ENCODE data around the gene TLE1.

Gene TLE1

DNA sequence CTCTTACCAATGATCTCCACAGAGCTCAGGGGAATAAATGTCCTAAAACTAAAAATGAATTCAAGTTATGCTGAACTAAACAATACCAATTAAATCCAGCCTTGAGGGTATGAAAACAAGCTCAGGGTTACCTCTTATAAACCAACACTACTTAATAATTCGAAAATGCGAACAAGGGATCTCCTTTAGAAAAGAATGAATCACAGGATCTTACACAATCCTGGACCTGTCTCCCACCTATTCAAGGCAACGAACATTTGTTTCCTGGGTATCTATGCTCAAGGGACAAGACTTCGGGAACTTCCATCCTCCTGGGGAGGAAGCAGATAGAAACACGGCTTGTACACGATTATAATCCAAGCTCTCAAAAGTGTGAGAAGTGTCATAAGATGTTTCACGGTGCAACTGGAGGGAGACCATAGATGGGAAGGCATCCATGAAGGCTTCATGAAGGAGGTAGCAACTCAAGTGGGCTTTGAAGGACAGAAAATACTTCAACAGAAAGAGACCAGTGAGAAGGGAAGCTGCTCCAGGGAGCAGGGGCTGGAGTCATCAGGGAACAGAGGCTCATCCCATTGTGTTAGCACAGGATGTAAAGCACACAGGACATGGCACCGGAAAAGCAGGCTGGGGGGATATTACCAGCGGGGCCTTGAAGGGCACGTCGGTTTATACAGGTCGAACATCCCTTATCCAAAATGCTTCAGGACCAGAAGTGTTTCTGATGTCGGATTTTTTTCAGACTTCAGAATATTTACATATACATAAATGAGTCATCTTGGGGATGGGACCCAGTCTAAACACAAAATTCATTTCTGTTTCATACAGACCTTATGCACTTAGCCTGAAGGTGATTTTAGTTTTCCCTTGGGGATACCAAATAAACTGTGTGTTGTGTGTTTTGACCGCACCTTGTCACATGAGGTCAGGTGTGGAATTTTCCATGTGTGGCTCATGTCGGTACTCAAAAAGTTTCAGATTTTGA, 87.4 kb downstream of the TLE1 start:
- peak; percentile 56 for DNase-seq
- no peak overlapping the region for H4K91ac ChIP-seq (ENCODE audit: low read length)
- H2AK5ac ChIP-seq (ENCODE audit: low read length, severe bottlenecking), result no peak overlapping the region
- H3K27me3 ChIP-seq (ENCODE audit: control insufficient read depth in 1 of 2, insufficient read depth in 1 of 2, low read length in 2 of 2), result no peaks in the 10 kb centered on the region
- no peaks in the 10 kb centered on the region for H3K9me3 ChIP-seq (ENCODE audit: control insufficient read depth, low read length)
- no peak overlapping the region for H3K23ac ChIP-seq (ENCODE audit: low read length in 2 of 2)
- no peak overlapping the region for H3K9ac ChIP-seq (ENCODE audit: low read length)
- no peak overlapping the region for H2AFZ ChIP-seq (ENCODE audit: low read depth, low read length)
- H3K4me1 ChIP-seq (ENCODE audit: control insufficient read depth, insufficient read depth, low read depth, low read length), result peaks cover 9% of the 10 kb centered on the region
- no peak overlapping the region for H3K4me3 ChIP-seq (ENCODE audit: insufficient read depth in 1 of 2, low read depth in 1 of 2, low read length in 2 of 2)
- H3K4me2 ChIP-seq (ENCODE audit: low read length, poor library complexity, severe bottlenecking), result no peak overlapping the region
- peak overlapping the region in 1 of 2 experiments; percentile 24 for H3K4ac ChIP-seq (ENCODE audit: low read depth in 1 of 2, low read length in 2 of 2)
- 84% methylated on average over 14 of the region's 15 CpGs for WGBS
- no peak overlapping the region for H3K27ac ChIP-seq (ENCODE audit: low read length, poor library complexity, severe bottlenecking)
- peak overlapping the region in 1 of 2 experiments; percentile 80 for H2BK12ac ChIP-seq (ENCODE audit: low read length in 2 of 2)
- H3K36me3 ChIP-seq (ENCODE audit: control insufficient read depth in 1 of 2, insufficient read depth in 2 of 2, low read depth in 1 of 2, low read length in 2 of 2), result peaks cover 2 to 34% of the 10 kb centered on the region in 2 experiments
- peak overlapping the region; percentile 12 for H4K8ac ChIP-seq (ENCODE audit: low read length)
- no peak overlapping the region for H2BK120ac ChIP-seq (ENCODE audit: low read depth, low read length)
- H3K18ac ChIP-seq (ENCODE audit: low read depth in 1 of 2, low read length in 2 of 2), result peak overlapping the region in 1 of 2 experiments; percentile 46
- peaks cover 3% of the 10 kb centered on the region for H3K79me1 ChIP-seq (replicated peaks; ENCODE audit: low read length, poor library complexity, severe bottlenecking)
- H3K14ac ChIP-seq (ENCODE audit: low read length in 2 of 2), result no peak overlapping the region
- no peak overlapping the region for H2BK5ac ChIP-seq (ENCODE audit: low read depth, low read length, poor library complexity, severe bottlenecking)
- H2BK15ac ChIP-seq (ENCODE audit: low read depth, poor library complexity, severe bottlenecking), result no peak overlapping the region

DNA sequence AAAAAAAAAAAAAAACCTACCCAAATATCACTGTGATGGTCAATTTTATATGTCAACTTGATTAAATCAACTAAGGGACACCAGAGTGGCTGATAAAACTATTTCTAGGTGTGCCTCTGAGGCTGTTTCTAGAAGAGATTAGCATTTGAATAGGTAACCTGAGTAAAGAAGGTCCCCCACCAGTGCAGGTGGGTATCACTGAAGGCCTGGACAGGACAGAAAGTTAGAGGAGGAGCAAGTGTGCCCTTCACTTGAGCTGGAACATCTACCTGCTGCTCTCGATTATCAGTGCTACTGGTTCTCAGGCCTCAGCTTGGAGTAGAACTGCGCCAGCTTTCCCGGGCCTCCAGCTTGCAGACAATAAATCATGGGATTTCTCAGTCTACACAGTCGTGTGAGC, 88.7 kb downstream of the TLE1 start:
- H3K4me1 ChIP-seq (ENCODE audit: control insufficient read depth, insufficient read depth, low read depth, low read length), result peaks cover 15% of the 10 kb centered on the region
- peaks cover 2 to 41% of the 10 kb centered on the region in 2 experiments for H3K36me3 ChIP-seq (ENCODE audit: control insufficient read depth in 1 of 2, insufficient read depth in 2 of 2, low read depth in 1 of 2, low read length in 2 of 2)
- peaks cover 3% of the 10 kb centered on the region for H3K79me1 ChIP-seq (replicated peaks; ENCODE audit: low read length, poor library complexity, severe bottlenecking)
- H4K91ac ChIP-seq (ENCODE audit: low read length), result no peak overlapping the region
- H4K8ac ChIP-seq (ENCODE audit: low read length), result no peak overlapping the region
- 88% methylated on average over 4 of the region's 4 CpGs for WGBS
- no peak overlapping the region for H3K23ac ChIP-seq (ENCODE audit: low read length in 2 of 2)
- H2AFZ ChIP-seq (ENCODE audit: low read depth, low read length), result no peak overlapping the region
- peak overlapping the region in 1 of 2 experiments; percentile 6 for H3K18ac ChIP-seq (ENCODE audit: low read depth in 1 of 2, low read length in 2 of 2)
- H2BK15ac ChIP-seq (ENCODE audit: low read depth, poor library complexity, severe bottlenecking), result no peak overlapping the region
- no peaks in the 10 kb centered on the region for H3K9me3 ChIP-seq (ENCODE audit: control insufficient read depth, low read length)
- no peak overlapping the region for H3K27ac ChIP-seq (ENCODE audit: low read length, poor library complexity, severe bottlenecking)
- peak overlapping the region in 1 of 2 experiments; percentile 33 for H2BK12ac ChIP-seq (ENCODE audit: low read length in 2 of 2)
- H2AK5ac ChIP-seq (ENCODE audit: low read length, severe bottlenecking), result no peak overlapping the region
- no peak overlapping the region for H2BK120ac ChIP-seq (ENCODE audit: low read depth, low read length)
- H3K14ac ChIP-seq (ENCODE audit: low read length in 2 of 2), result no peak overlapping the region
- H3K4me2 ChIP-seq (ENCODE audit: low read length, poor library complexity, severe bottlenecking), result no peak overlapping the region
- H3K4ac ChIP-seq (ENCODE audit: low read depth in 1 of 2, low read length in 2 of 2), result no peak overlapping the region
- no peak overlapping the region for H3K4me3 ChIP-seq (ENCODE audit: insufficient read depth in 1 of 2, low read depth in 1 of 2, low read length in 2 of 2)
- H2BK5ac ChIP-seq (ENCODE audit: low read depth, low read length, poor library complexity, severe bottlenecking), result no peak overlapping the region
- DNase-seq, result no peak
- H3K27me3 ChIP-seq (ENCODE audit: control insufficient read depth in 1 of 2, insufficient read depth in 1 of 2, low read length in 2 of 2), result no peaks in the 10 kb centered on the region
- H3K9ac ChIP-seq (ENCODE audit: low read length), result no peak overlapping the region

DNA sequence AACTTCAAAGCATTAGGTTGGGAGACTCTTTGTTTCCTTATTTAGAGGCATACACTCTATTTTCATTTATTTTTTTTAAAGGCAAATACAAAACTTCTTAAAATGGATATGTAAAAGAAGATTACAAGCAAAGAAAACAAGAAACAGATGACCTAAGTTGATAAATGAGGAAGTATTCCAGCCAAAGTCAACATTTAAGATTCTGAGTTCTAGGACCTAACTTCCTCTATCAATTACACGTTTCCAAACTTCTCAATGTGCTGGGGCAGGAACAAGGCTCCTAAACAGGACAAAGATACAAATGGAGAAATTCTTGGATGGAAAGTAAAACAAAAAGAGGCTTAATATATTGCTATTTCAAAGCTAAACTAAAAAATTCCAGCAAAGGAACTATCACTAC, 89.5 kb downstream of the TLE1 start:
- Histone ChIP-seq H3K23ac (ENCODE audit: low read length in 2 of 2) (no peak overlapping the region), H3K36me3 (ENCODE audit: control insufficient read depth in 1 of 2, insufficient read depth in 2 of 2, low read depth in 1 of 2, low read length in 2 of 2) (peaks cover 2 to 41% of the 10 kb centered on the region in 2 experiments), H2AFZ (ENCODE audit: low read depth, low read length) (no peak overlapping the region), H2BK12ac (ENCODE audit: low read length in 2 of 2) (no peak overlapping the region), H3K4ac (ENCODE audit: low read depth in 1 of 2, low read length in 2 of 2) (no peak overlapping the region), H3K9me3 (ENCODE audit: control insufficient read depth, low read length) (no peaks in the 10 kb centered on the region), H2AK5ac (ENCODE audit: low read length, severe bottlenecking) (no peak overlapping the region), H3K9ac (ENCODE audit: low read length) (no peak overlapping the region), H3K4me2 (ENCODE audit: low read length, poor library complexity, severe bottlenecking) (no peak overlapping the region), H3K14ac (ENCODE audit: low read length in 2 of 2) (no peak overlapping the region), H3K79me1 (replicated peaks; ENCODE audit: low read length, poor library complexity, severe bottlenecking) (peaks cover 3% of the 10 kb centered on the region), H4K91ac (ENCODE audit: low read length) (no peak overlapping the region), H3K27ac (ENCODE audit: low read length, poor library complexity, severe bottlenecking) (no peak overlapping the region), H3K4me3 (ENCODE audit: insufficient read depth in 1 of 2, low read depth in 1 of 2, low read length in 2 of 2) (no peak overlapping the region), H3K18ac (ENCODE audit: low read depth in 1 of 2, low read length in 2 of 2) (no peak overlapping the region), H4K8ac (ENCODE audit: low read length) (no peak overlapping the region), H2BK15ac (ENCODE audit: low read depth, poor library complexity, severe bottlenecking) (no peak overlapping the region), H3K27me3 (ENCODE audit: control insufficient read depth in 1 of 2, insufficient read depth in 1 of 2, low read length in 2 of 2) (no peaks in the 10 kb centered on the region), H2BK120ac (ENCODE audit: low read depth, low read length) (no peak overlapping the region), H2BK5ac (ENCODE audit: low read depth, low read length, poor library complexity, severe bottlenecking) (no peak overlapping the region), H3K4me1 (ENCODE audit: control insufficient read depth, insufficient read depth, low read depth, low read length) (peaks cover 15% of the 10 kb centered on the region)
- no CpG with 5 or more reads among the region's 1 CpG for WGBS
- DNase-seq, result no peak

DNA sequence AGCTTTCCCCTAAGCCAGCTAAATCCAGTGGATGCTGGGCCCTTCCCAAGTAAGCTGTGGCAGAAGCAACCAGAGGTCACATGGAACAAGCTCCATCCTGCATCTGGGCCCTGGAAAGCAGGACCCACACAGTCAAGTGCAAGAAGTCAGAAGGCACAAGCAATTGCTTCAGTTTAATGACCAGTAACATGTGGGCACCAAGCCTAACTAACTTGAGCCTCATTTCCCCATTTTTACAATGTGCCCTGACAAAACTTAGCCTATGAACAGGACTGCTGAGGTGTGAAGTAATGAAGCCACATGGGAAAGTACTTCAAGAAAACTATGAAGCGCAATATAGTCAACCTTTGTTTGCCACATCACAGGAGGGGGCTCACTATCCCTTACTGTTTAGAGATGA, 90.5 kb downstream of the TLE1 start:
- no peak overlapping the region for H2BK120ac ChIP-seq (ENCODE audit: low read depth, low read length)
- no peak overlapping the region for H3K23ac ChIP-seq (ENCODE audit: low read length in 2 of 2)
- no peak overlapping the region for H2BK5ac ChIP-seq (ENCODE audit: low read depth, low read length, poor library complexity, severe bottlenecking)
- H3K27ac ChIP-seq (ENCODE audit: low read length, poor library complexity, severe bottlenecking), result no peak overlapping the region
- no peak overlapping the region for H3K14ac ChIP-seq (ENCODE audit: low read length in 2 of 2)
- no peak overlapping the region for H2BK15ac ChIP-seq (ENCODE audit: low read depth, poor library complexity, severe bottlenecking)
- no peak for DNase-seq
- no peak overlapping the region for H3K4me3 ChIP-seq (ENCODE audit: insufficient read depth in 1 of 2, low read depth in 1 of 2, low read length in 2 of 2)
- no peak overlapping the region for H3K4me2 ChIP-seq (ENCODE audit: low read length, poor library complexity, severe bottlenecking)
- H3K4me1 ChIP-seq (ENCODE audit: control insufficient read depth, insufficient read depth, low read depth, low read length), result peaks cover 12% of the 10 kb centered on the region
- no peaks in the 10 kb centered on the region for H3K9me3 ChIP-seq (ENCODE audit: control insufficient read depth, low read length)
- no peak overlapping the region for H3K9ac ChIP-seq (ENCODE audit: low read length)
- peaks cover 3% of the 10 kb centered on the region for H3K79me1 ChIP-seq (replicated peaks; ENCODE audit: low read length, poor library complexity, severe bottlenecking)
- H4K8ac ChIP-seq (ENCODE audit: low read length), result no peak overlapping the region
- H4K91ac ChIP-seq (ENCODE audit: low read length), result peak overlapping the region; percentile 22
- no peak overlapping the region for H2AFZ ChIP-seq (ENCODE audit: low read depth, low read length)
- peaks cover 2 to 35% of the 10 kb centered on the region in 2 experiments for H3K36me3 ChIP-seq (ENCODE audit: control insufficient read depth in 1 of 2, insufficient read depth in 2 of 2, low read depth in 1 of 2, low read length in 2 of 2)
- H3K4ac ChIP-seq (ENCODE audit: low read depth in 1 of 2, low read length in 2 of 2), result no peak overlapping the region
- H3K18ac ChIP-seq (ENCODE audit: low read depth in 1 of 2, low read length in 2 of 2), result no peak overlapping the region
- no peak overlapping the region for H2AK5ac ChIP-seq (ENCODE audit: low read length, severe bottlenecking)
- 100% methylated on average over 1 of the region's 1 CpG for WGBS
- H3K27me3 ChIP-seq (ENCODE audit: control insufficient read depth in 1 of 2, insufficient read depth in 1 of 2, low read length in 2 of 2), result no peaks in the 10 kb centered on the region
- H2BK12ac ChIP-seq (ENCODE audit: low read length in 2 of 2), result no peak overlapping the region

Data from mesenchymal stem cell (in vitro differentiated cells and primary cell).